Measurements from ENCODE around the gene DLG5.

Gene DLG5, protein sequence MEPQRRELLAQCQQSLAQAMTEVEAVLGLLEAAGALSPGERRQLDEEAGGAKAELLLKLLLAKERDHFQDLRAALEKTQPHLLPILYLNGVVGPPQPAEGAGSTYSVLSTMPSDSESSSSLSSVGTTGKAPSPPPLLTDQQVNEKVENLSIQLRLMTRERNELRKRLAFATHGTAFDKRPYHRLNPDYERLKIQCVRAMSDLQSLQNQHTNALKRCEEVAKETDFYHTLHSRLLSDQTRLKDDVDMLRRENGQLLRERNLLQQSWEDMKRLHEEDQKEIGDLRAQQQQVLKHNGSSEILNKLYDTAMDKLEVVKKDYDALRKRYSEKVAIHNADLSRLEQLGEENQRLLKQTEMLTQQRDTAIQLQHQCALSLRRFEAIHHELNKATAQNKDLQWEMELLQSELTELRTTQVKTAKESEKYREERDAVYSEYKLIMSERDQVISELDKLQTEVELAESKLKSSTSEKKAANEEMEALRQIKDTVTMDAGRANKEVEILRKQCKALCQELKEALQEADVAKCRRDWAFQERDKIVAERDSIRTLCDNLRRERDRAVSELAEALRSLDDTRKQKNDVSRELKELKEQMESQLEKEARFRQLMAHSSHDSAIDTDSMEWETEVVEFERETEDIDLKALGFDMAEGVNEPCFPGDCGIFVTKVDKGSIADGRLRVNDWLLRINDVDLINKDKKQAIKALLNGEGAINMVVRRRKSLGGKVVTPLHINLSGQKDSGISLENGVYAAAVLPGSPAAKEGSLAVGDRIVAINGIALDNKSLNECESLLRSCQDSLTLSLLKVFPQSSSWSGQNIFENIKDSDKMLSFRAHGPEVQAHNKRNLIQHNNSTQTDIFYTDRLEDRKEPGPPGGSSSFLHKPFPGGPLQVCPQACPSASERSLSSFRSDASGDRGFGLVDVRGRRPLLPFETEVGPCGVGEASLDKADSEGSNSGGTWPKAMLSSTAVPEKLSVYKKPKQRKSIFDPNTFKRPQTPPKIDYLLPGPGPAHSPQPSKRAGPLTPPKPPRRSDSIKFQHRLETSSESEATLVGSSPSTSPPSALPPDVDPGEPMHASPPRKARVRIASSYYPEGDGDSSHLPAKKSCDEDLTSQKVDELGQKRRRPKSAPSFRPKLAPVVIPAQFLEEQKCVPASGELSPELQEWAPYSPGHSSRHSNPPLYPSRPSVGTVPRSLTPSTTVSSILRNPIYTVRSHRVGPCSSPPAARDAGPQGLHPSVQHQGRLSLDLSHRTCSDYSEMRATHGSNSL (N-terminal part only)

DNA sequence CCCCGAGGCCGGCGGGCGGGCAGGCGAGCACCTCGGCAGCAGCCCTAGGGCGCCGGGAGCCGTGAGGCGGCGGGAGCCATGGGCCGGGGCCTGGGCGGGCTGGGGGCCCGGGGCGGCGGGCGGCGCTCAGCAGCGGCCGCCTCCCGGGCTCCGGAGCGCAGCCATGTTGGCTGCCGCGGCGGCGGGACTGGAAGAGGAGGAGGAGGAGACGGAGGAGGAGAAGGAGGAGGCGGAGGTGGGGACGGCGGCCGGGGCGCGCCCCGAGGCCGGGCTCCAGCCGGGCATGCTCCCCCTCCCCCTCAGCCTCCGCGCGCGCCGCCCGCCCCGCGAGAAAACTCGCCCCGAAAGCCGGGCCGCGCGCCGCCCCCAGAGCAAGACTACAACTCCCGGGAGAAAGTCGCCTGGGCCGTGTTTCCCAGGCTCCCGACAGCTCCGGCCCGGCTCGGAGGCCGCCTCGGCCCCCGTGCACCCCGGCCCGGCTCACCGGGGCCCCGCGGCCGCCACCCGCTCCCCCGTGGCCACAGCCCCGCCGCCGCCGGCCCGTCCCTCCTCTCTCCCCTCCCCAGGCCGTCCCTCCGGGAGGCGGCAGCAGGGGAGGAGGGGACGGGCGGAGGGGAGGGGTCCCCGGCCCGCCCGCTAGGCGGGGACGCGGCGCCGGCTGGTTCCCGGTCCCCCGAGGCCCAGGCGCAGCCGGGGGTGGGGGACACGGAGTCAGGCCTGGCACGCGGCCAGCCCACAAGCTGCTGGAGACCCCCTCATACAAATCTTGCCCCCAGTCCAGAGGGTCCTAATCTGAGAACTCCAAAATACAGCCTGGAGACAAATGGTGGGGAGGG, at the start of gene DLG5:
DLG5 (minus strand) TSS at position 190 of the 836 bp plus-strand sequence. CDS start 235 bp downstream, outside the sequence.
- DNase-seq (ENCODE audit: low read depth, low spot score) = no peak

DNA sequence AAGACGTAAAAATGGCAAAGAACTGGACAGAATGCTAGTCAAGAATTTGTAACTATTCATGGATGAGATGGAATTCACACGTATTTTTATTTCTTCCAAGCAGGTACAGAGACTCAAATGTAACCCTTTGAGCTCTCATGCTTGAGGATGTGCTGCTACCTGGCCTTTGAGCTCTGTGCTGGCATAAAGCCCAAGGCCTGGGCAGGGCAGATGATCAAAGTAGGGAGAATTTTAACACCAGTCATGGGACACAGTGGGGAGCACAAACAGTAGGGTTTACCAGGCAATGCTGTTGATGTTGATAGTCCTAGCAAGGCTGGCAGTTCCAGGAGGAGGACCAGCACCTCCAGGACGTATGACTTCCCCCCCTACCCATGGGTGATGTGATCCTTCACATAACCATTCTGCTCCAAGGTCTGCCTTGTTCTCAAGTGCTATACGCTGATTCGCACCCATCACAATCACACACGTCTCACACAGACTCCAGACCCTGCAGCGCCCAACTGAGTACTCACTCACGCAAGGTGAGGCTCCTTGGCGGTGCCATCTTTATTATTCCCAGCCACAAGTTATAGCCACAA, 48.6 kb upstream of the DLG5 start:
- DNase-seq (ENCODE audit: low read depth, low spot score) = no peak

DNA sequence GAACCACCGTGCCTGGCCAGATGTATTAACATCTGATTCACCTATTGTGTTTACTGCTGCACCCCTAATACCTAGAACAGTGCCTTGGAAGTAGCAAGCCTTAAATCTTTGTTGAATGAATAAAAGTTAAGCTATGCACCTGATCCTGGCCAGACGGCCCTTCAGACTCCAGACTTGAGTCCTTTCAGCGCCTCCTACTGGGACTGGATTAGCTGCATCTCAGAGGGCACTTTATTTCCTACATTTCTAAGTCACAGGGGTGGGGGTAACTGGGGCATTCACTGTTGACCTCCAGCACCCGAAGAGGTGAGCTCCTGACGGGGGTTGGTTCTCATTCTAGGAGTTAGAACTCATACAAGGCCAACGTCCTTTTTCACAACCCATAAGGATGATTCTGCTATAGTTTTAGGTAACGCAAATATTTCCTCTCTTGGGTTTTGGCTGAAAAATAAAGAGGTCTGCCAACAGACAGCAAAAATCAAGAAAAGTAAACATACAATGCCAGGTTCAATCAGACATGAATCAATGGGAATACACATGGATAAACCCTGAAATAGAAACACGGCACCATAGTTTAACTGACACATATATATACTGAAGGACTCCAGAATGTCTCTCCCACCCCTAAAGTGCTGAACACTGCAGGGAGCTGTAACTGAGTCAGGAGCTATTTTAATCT, 48.0 kb upstream of the DLG5 start:
- DNase-seq (ENCODE audit: low read depth, low spot score) = no peak

DNA sequence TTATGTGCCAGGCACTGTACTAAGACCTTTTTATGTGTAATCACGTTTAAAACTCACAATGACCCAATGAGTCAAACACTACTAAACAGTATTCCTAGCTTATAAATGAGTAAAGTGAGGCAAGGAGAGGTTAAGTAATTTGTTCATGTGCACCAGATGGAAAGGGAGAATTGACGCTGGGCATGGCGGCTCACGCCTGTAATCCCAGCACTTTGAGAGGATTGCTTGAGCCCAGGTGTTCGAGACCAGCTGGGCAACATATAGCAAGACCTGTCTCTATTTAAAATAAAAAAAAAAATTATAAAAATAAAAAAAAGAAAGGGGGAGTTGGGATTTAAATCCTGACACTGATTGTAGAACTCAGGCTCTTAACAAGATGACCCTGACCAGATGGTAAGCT, 46.7 kb upstream of the DLG5 start:
- DNase-seq (ENCODE audit: low read depth, low spot score) = no peak

DNA sequence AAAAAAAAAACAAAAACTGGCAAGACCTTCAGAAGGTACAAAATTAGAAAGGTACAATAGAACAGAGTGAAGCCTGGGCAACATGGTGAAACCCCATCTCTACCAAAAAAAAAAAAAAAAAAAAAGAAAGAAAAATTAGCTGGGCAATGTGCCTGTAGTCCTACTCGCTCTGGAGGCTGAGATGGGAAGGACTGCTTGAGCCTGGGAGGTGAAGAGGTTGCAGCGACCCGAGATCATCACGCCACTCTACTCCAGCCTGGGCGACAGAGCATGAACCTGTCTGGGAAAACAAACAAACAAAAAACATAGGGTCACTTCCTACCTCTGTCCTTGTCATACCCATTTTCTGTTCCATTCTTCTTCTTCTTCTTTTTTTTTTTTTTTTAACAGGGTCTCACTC, 45.6 kb upstream of the DLG5 start:
- no peak for DNase-seq (ENCODE audit: low read depth, low spot score)

DNA sequence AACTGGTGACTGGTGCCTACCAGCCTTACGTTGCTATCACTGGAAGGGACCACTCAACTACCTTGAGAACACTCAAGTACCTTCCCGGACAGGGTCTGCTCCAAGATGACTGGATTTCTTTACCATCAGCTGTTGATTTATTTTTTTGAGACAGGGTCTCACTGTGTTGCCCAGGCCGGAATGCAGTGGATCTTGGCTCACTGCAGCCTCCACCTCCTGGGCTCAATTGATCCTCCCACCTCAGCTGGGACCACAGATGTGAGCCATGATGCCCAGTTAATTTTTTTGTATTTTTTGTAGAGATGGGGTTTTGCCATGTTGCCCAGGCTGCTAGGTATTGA, 45.2 kb upstream of the DLG5 start:
- no peak for DNase-seq (ENCODE audit: low read depth, low spot score)

DNA sequence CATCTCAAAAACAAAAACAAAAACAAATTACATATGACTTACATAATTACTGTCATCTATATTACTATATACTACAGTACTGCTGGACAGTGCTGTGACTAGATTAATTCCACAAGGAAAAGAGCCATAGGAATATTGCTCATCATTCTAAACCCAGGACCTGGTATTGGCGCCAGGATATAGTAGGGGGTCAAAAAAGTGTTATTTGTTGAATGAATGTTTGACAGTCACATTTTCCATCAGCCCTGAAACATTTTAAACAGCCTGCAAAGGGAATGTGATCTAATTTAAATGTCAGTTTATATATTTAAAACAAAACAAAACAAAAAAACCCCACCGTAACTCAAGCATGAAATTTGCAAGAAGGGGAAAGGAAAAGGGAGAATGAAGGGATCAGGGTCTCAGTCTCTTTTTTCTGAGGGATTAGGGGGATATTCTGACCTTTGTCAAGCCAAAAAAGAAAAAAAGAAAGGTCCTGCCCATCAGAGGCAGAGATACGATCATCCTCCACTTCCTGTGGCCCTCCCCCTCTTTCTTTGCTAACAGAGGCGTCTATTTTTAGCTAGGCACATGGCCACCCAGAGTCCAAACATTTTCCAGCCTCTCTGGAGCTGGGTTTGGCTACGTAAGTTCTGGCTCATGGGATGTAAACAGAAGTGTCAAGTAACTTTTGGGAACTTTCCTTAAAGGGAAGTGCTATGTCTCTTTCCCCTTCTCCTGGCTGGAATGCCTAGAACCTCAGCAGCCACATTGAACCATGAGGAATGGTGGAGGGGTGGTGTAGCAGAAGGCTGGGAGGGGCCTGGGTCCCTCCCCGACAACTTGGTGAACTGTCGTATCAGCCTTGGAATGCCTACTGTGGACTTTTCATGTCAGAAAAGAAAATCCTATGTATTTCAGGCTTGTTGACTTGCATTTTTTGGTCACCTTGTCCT, 44.6 kb upstream of the DLG5 start:
- no peak for DNase-seq (ENCODE audit: low read depth, low spot score)

DNA sequence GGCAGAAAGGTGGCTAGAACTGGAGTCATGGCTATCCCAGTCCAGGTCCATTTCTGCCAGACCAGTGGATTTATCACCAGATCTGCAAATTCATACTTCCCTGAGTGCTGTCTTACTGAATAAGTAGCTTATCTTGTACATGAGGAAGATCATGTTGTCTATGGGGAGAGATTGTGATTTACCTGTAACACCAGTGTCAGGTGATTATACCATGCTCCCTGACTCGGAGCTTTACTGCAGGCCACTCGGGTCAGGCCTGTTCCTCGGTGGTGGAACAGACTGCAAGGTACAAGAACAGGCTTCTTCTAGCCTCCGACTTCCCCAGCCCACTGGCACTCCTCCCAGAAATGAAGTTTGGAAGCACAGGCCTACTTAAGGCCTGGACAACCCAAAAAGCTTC, 42.6 kb upstream of the DLG5 start:
- no peak for DNase-seq (ENCODE audit: low read depth, low spot score)

DNA sequence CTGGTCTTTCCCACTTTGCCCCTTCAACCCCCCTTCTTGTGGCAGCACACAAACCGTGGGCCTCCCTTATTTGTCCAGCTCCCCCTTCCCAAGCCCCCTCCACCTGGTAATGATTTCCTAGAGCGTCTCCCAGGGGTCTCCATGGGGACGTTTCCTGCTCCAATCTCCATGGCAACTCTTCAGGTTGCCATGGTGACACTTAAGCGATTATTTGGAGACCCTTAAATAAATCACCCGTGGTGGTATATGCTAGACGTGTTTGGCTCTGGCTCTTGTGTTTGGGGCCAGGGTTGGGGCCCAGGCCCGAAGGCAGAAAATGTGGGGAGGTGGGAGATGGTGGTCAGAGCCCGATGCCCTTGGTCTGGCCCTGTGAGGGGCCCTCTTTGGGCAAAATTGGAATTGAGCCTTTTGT, 41.1 kb upstream of the DLG5 start:
- no peak for DNase-seq (ENCODE audit: low read depth, low spot score)

DNA sequence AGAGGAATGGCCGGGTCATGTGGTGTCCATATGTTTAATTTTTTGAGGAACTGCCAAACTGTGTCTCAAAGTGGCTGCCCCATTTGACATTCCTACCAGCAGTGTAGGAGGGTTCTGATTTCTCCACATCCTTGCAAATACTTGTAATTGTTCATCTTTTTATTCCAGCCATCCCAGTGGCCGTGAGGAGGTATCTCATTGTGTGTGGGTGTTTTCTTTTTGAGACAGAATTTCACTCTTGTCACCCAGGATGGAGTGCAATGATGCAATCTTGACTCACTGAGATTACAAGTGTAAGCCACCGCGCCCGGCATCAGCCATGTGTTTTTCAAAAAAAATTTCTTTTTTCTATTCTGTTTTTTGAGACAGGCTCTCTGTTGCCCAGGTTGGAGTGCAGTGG, 38.7 kb upstream of the DLG5 start:
- no peak for DNase-seq (ENCODE audit: low read depth, low spot score)

DNA sequence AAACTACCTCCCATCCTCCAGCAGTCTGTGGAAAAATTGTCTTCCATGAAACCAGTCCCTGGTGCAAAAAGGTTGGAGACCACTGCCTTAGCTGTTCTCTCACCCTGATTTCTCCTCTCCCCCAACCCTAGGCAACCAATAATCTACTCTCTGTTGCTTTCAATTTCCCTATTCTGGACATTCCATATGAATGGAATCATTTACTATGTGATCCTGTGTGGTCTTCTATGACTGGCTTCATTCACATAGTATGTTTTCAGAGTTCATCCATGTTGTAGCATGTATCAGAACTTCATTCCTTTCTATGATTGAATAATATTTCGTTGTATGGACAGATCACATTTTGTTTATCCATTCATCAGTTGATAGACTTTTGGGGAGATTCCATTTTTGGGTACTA, 38.3 kb upstream of the DLG5 start:
- DNase-seq (ENCODE audit: low read depth, low spot score) = no peak

DNA sequence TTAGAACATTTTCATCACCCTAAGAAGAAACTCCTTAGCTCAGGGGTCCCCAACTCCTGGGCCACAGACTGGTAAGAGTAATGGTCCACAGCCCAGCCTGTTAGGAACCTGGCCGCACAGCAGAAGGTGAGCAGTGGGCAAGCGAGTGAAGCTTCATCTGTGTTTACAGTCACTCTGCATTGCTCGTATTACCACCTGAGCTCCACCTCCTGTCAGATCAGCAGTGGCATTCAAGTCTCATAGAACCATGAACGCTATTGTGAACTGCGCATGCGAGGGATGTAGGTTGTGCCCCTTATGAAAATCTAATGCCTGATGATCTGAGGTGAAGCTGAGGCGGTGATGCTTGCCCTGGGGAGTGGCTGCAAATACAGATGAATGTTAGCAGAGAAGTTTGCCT, 37.3 kb upstream of the DLG5 start:
- no peak for DNase-seq (ENCODE audit: low read depth, low spot score)

DNA sequence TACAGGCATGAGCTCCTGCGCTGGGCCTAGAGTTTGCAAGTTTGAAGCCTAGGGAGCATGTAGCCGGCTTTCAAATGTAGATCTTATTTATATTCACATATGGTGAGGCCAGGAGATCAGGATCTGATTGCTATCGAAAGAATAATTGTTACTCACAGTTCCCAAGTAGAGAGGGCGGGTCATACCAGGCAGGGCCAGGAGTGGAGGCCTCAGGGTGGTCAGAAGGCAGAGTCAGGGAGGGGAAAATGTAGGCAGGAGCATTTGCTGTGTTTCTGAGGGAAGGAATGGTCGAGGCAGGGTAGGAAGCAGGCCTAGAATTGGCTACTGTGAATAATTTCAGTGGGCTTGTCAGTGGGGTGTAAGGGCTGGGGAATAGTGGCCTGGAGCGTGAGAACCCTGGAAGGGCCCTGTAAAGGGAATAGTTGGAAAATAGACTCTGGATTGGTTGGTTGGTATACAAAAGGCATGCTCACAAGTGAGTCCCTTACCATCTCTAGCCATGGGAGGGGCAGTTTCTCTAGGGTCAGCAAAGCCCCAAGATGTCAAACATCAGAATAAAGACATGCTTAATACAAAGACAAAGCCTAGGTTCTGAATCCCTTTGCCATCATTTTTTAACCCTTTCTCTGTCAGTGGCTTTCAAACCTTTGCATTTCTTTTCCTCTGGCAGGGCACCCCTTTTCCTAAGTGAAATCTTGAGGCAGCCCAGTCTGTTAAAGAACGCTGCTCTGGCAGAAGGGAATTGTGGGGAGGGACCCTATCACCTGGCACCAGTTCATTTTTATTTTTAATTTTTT, 36.0 kb upstream of the DLG5 start:
- no peak for DNase-seq (ENCODE audit: low read depth, low spot score)

DNA sequence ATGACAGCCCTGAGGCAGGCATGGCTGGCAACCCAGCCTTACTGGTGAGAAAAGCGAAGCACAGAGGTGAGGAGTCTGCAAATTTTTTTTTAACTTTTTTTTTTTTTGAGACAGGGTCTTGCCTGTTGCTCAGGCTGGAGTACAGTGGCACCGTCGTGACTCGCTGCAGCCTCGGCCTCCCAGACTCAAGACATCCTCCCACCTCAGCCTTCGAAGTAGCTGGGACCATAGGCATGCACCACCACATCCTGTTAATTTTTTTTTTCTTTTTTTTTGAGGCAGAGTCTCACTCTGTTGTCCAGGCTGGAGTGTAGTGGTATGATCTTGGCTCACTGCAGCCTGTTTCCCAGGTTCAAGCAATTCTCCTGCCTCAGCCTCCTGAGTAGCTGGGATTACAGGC, 35.1 kb upstream of the DLG5 start:
- DNase-seq (ENCODE audit: low read depth, low spot score) = no peak

DNA sequence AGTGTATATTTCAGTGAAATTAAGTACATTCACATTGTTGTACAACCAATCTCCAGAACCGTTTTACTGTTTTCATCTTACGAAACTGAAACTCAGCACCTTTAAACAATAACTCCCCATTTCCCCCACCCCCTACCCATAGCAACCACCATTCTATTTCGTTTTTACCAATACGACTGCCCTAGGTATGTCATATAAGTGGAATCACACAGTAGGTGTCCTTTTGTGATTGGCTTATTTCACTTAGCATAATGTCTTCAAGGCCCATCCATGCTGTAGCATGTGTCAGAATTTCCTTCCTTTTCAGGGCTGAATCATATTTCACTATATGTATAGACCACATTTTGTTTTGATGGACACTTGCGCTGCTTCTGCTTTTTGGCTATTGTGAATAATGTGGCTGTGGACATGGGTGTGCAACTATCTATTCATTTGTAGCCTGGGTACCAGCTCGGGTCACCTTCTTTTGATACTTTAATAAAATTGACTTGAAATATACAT, 34.3 kb upstream of the DLG5 start:
- no peak for DNase-seq (ENCODE audit: low read depth, low spot score)

DNA sequence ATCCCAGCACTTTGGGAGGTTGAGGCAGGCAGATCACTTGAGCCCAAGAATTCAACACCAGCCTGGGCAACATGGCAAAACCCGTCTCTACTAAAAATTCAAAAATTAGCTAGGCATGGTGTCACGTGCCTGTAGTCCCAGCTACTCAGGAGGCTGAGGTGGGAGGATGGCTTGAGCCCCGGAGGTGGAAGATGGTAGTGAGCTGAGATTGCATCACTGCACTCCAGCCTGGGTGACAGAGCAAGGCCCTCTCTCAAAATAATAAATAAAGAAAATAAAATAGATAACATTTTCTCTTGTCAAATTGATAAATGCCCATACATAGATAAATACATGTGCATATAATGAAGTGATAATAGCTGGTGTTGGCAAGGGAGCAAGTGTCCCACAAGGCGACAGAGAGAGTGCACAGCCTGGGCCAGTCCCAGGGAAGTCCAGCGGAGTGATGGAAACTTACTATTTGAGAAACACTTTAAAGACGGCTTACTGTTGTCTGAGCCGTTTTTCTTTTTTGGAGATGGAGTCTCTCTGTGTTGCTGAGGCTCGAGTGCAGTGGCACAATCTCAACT, 33.4 kb upstream of the DLG5 start:
- DNase-seq (ENCODE audit: low read depth, low spot score) = no peak

DNA sequence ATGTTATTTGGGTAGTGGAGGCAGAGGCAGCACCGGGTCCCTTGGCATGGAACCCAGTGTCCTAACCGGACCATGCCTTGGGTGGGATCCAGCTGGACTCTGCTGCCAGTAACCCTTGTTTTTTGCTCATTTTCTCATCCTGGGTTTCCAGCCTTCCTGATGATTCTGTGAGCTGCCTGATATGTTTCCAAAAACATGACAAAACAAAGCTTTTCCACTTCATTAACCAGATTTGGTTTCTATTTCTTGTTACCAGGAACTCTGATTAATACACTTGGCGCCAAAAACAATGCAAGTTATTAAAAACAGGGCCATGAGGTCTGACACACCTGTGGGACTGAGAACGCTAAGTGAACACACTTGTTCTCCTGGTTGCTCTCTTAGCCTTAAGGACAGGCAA, 32.8 kb upstream of the DLG5 start:
- DNase-seq (ENCODE audit: low read depth, low spot score) = no peak

DNA sequence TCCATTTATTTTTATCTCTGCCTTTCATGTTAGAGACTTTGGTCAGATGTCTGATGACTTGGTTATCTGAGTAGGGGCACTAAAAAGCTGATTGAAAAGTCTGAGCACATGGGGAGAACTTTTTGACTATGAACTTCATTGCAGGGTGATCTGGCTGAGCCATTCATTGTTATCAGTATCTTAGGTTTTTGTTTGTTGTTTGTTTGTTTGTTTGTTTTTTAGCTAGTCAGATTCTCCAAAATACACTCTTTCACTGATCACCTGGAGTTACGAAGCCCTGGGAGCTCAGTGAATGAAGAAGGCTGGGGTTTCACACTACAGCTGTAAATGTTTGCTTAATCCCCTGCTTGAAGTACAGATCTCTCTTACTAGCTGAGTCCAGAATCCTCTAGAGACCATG, 28.6 kb upstream of the DLG5 start:
- DNase-seq (ENCODE audit: low read depth, low spot score) = no peak

Data from activated CD4-positive, CD25-positive, alpha-beta regulatory T cell treated with anti-CD3 and anti-CD28 coated beads, Interleukin-2, amount 50 U/mL, for 16 hours (primary cell).